ENCODE measurements around the gene TRIO. TPM values are rescaled to one million over a fixed set of nuclear protein-coding genes. Genes with fewer than 3 reads are reported as not detected.

Gene TRIO
- total RNA-seq, 1 donor from 2014 or later: 170 TPM

DNA sequence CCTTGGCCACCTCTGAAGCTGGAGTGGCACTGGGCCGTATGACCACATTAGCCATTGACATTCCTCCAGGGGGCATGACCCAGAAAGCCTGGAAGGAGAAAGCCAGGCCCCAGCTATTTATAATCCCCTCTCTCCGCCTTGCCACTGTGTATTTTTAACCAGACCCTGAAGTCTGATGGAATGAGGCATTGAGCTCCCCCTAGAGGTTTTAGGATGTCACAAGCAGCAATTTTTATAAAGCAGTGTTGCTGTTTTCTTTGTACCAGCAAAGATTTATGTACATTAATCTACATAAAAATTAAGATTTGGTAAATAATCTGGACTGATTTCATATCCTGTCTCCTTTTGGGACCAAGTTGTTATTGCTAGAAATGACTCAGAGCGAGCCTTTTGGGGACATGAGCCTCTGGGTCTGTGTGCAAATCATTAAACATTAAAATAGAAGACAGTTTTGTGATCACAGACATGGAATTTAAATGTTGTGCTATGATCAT, 127.1 kb downstream of the TRIO start:
- DNase-seq (ENCODE audit: low read depth): no peak
- TF ChIP-seq CTCF (conservative IDR thresholded peaks at IDR 0.05; ENCODE audit: low read depth, low read length): peak; percentile 85
- H3K4me3 ChIP-seq (ENCODE audit: low read depth, low read length): no peak overlapping the region

DNA sequence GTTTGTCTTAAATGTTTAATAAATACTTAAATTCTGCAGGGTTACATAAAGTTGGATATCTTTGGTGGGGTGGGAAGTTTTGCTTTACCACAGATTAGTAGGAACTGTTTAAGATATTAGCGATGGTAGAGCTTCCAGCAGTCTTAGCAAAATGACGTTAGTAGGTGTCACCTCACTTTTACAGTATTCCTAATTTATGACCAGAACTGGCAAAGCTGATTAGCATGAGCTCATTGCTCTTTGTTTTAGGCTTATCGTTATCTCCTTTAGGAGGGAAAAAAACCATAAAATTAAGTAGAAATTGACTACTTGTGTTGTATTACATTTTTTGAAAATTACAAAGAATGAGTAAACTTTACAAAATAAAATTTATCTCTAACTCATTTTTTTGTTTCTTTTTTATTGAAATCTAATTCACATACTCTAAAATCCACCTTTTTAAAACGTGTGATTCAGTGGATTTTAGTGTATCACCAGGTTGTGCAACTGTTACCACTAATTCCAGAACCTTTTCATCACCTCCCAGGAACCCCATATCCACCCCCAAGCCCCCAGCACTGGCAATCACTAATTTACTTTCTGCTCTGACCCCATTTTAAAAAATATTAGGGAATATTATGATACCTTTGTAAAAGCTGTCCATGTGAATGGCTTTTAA, 129.5 kb downstream of the TRIO start:
- TF ChIP-seq CTCF (conservative IDR thresholded peaks at IDR 0.05; ENCODE audit: low read depth, low read length): no peak
- H3K4me3 ChIP-seq (ENCODE audit: low read depth, low read length): no peak overlapping the region
- no peak for DNase-seq (ENCODE audit: low read depth)

DNA sequence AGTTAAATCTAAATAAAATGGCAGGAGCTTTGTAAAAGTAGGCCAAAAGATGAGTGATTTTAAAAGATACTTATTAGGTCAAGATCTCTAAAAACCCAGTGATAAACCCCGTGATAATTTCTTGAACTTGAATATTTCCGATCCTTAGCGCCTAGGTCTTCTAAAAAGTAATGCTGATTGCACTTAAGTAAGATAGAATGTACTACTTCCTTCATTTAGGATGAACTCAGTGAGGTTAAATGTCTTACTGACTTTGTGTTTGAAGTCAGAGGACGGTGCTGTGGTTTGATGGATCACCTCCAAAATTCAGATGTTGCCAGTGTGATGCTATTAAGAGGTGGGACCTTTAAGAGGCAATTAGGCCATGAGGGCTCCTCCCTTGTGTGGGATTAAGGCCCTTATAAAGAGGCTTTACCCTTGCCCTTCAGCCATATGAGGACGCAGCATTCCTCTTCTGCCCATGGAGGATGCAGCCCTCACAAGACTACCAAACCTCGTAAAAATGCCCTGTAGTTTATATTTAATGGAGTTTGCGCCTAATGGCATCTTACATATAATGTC, 130.1 kb downstream of the TRIO start:
- no peak for TF ChIP-seq CTCF (conservative IDR thresholded peaks at IDR 0.05; ENCODE audit: low read depth, low read length)
- no peak overlapping the region for H3K4me3 ChIP-seq (ENCODE audit: low read depth, low read length)
- no peak for DNase-seq (ENCODE audit: low read depth)

DNA sequence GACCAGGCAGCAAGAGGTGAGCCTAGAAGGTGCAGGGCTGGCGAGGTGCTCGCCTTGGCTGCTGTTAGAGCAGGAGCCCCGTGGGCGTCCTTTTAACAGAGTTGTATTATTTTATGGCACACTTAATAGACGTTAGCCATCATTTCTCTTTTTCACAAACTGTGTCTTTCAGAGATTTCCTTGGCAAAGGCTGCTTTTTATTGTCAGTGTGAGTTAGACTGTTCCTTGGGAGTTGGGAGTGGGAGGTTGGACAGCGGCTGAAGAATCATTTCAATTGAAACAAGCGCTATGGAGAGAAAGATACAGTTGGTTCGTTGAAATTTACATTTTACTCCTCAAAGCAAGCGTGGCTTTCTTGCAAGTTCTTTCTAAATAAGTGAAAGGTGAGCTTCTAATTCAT, 133.2 kb downstream of the TRIO start:
- no peak overlapping the region for H3K4me3 ChIP-seq (ENCODE audit: low read depth, low read length)
- no peak for TF ChIP-seq CTCF (conservative IDR thresholded peaks at IDR 0.05; ENCODE audit: low read depth, low read length)

DNA sequence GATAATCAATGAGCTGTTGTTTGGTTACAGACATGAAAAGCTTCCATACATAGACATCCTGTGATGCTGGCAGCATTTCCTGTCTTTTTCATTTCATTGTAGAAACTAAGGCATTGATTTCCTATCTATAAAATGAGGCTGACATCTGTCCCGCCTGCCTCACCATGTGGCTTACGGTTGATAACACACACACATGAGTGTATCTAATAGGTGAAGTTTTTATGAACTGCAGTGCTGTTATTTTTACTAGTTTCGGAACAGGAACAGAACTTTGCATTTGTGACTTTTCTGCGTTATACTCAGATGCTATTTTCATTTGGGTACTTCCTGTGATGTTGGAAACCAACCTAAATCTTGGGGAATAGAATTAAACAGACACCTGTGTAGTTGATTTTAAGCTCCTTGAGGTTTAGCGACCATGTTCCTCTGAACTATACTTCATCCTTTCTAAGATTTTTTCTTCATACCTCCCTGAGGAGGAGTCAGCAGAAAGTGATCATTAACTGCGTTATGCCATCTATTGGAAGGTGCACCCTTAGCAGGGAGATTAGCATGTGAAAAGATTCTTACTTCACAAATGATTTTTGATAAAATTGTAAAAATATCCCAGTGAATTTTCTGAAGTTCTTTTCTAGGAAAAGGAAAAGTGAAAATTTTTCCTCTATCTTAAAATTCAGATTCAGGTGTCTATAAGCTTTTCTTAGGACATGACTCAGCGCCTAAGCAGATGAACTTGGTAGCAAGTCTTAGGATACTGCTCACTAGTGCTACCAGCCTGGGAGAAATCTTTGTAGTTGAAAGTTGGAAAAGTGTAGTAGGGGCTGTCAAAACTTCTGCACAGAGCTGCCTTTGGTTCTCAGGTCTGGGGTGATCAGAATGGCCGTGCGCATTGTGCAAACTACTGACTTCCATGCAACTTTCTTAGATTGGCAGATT, 134.5 kb downstream of the TRIO start:
- no peak overlapping the region for H3K4me3 ChIP-seq (ENCODE audit: low read depth, low read length)
- TF ChIP-seq CTCF (conservative IDR thresholded peaks at IDR 0.05; ENCODE audit: low read depth, low read length): peak; percentile 16
- DNase-seq (ENCODE audit: low read depth): no peak

More for the DNA sequence above, 133.2 kb downstream of the TRIO start:
- DNase-seq (ENCODE audit: low read depth): no peak

DNA sequence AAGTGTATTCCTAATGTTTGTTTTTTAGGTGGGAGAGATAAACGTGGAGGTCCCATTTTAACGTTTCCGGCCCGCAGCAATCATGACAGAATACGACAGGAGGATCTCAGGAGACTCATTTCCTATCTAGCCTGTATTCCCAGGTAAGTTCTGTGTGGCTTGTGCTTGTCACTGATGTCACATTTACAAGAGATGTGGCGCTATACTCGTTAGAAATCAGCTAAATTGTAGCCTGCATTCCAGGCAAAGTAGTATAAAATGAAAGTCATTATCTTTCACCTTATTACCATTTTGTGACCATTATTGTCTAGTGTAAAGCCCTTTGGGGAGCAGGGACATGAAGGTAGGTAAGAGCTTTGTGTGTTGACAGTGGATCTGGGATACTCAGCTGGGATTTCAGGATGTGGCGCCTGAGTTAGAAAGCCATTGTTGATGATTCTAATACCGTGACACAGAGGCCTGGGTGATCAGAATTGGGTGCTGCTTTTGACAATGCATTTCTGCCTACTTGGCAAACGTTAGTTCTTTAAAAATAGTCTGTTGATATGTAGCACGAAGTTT, 137.2 kb downstream of the TRIO start:
- no peak overlapping the region for H3K4me3 ChIP-seq (ENCODE audit: low read depth, low read length)
- TF ChIP-seq CTCF (conservative IDR thresholded peaks at IDR 0.05; ENCODE audit: low read depth, low read length): no peak
- no peak for DNase-seq (ENCODE audit: low read depth)
